K562 (cell line): ENCODE measurements around the gene DPM1. TPM values are rescaled to one million over a fixed set of nuclear protein-coding genes. Genes with fewer than 3 reads are reported as not detected.

Experiments used
- ATAC-seq: fragments of 200-7000 bp; cut with Tn5 transposase; 3 replicates; pipeline ENCODE4 v1.9.1; 2020; ENCODE audit warnings: moderate library complexity
- BruUV-seq: library from RNA; stranded (reverse); fragments of 400-500 nt; replicated peaks from 2 replicates; lab custom pipeline; 2021; lab: Mats Ljungman, UMichigan
- CTCF ChIA-PET: fragments of 300-600 bp; formaldehyde crosslinking; extraction: SDS; loops from one replicate; lab custom pipeline; 2021; ENCODE audit warnings: low intra/inter-chr PET ratio; lab: Yijun Ruan, JAX
- POLR2A ChIA-PET: fragments of 300-600, 350-650 bp; sonication (Branson Sonifier 250); formaldehyde crosslinking; extraction: SDS; loops from one replicate; lab custom pipeline; 2021; ENCODE audit warnings: antibody characterized with exemption, inconsistent platforms; lab: Yijun Ruan, JAX
- DNase-seq, 4 experiments: peaks; one replicate each; pipeline versions ENCODE4 v3.0.0 to v3.0.0-alpha.2; 2011 to 2018; ENCODE audit warnings: low spot score in 3 of 4, mixed read lengths in 3 of 4; ENCODE audit errors: extremely low read depth in 1 of 4
- FAIRE-seq: peaks from 2 replicates; lab custom pipeline; 2011; peaks lifted over from hg19 to GRCh38; lab: Jason Lieb, UNC
- H2AFZ ChIP-seq: 2 replicates; pipeline ENCODE4 v1.6.0; 2011; ENCODE audit warnings: low read depth, low read length, control low read depth, inconsistent platforms
- H3K27ac ChIP-seq: fragments of 200-600 bp; 3 replicates; pipeline ENCODE4 v1.8.0; 2011; ENCODE audit warnings: low read depth, mild to moderate bottlenecking, control low read depth, inconsistent platforms, low read length, moderate library complexity, mixed read lengths; ENCODE audit errors: extremely low read depth
- H3K27me3 ChIP-seq, 2 experiments: fragments of 300-600 bp in 1 of 2; 2 replicates in 1 of 2; 3 replicates in 1 of 2; pipeline versions ENCODE4 v1.6.0 to v1.8.0; 2011; ENCODE audit warnings: inconsistent platforms in 2 of 2, low read length in 2 of 2, mild to moderate bottlenecking in 1 of 2, mixed read lengths in 1 of 2, moderate library complexity in 1 of 2; ENCODE audit not compliant: control insufficient read depth in 2 of 2, insufficient read depth in 2 of 2
- H3K36me3 ChIP-seq: fragments of 300-600 bp; 3 replicates; pipeline ENCODE4 v1.8.0; 2011; ENCODE audit warnings: mild to moderate bottlenecking, low read length, inconsistent platforms; ENCODE audit not compliant: control insufficient read depth, insufficient read depth
- H3K4me1 ChIP-seq, 2 experiments: fragments of 200-600 bp in 1 of 2; replicated peaks in 1 of 2; 2 replicates in 1 of 2; 3 replicates in 1 of 2; pipeline versions ENCODE4 v1.5.1 to v1.8.0; 2011; ENCODE audit warnings: inconsistent platforms in 2 of 2, low read length in 2 of 2, mild to moderate bottlenecking in 1 of 2, mixed read lengths in 1 of 2, moderate library complexity in 1 of 2; ENCODE audit not compliant: control insufficient read depth in 2 of 2, insufficient read depth in 2 of 2
- H3K4me2 ChIP-seq: 2 replicates; pipeline ENCODE4 v1.6.1; 2011; ENCODE audit warnings: low read length, control low read depth, inconsistent platforms, mixed read lengths; ENCODE audit not compliant: insufficient read depth
- H3K4me3 ChIP-seq: fragments of 200-600 bp; sonication (generic), shearing (Covaris generic); 2 replicates; pipeline ENCODE4 v1.5.1; 2016; ENCODE audit warnings: control low read depth, inconsistent platforms
- H3K79me2 ChIP-seq: fragments of 200-600 bp; 3 replicates; pipeline ENCODE4 v1.8.0; 2011; ENCODE audit warnings: low read length, inconsistent platforms; ENCODE audit not compliant: control insufficient read depth, insufficient read depth
- H3K9ac ChIP-seq, 2 experiments: 2 replicates each; pipeline versions ENCODE4 v1.6.0 to v1.6.1; 2011; ENCODE audit warnings: low read depth in 2 of 2, low read length in 2 of 2, control low read depth in 1 of 2, inconsistent platforms in 1 of 2, mild to moderate bottlenecking in 1 of 2, mixed read lengths in 1 of 2; ENCODE audit not compliant: insufficient read depth in 1 of 2
- H3K9me1 ChIP-seq: one replicate; pipeline ENCODE4 v1.6.0; 2011; ENCODE audit warnings: inconsistent platforms, mild to moderate bottlenecking, low read length, moderate library complexity; ENCODE audit not compliant: control insufficient read depth, insufficient read depth
- H3K9me3 ChIP-seq: replicated peaks from 2 replicates; pipeline ENCODE4 v1.5.1; 2011; ENCODE audit warnings: low read depth, low read length, inconsistent platforms; ENCODE audit not compliant: control insufficient read depth, insufficient read depth
- H4K20me1 ChIP-seq: replicated peaks from 2 replicates; pipeline ENCODE4 v1.6.1; 2011; ENCODE audit warnings: low read length, inconsistent platforms, mixed read lengths; ENCODE audit not compliant: control insufficient read depth, insufficient read depth
- BCLAF1 ChIP-seq, 2 experiments: fragments of 450-650 bp in 1 of 2; IDR thresholded peaks; 2 replicates each; pipeline ENCODE4 v1.6.1; 2011 to 2017; ENCODE audit warnings: low read depth in 2 of 2, antibody characterized with exemption in 1 of 2, borderline replicate concordance in 1 of 2, low read length in 1 of 2, mild to moderate bottlenecking in 1 of 2, mixed read lengths in 1 of 2; ENCODE audit not compliant: control insufficient read depth in 1 of 2
- BRD4 ChIP-seq: fragments of 200-600 bp; sonication (generic); IDR thresholded peaks from 2 replicates; pipeline ENCODE4 v1.6.1; 2017; ENCODE audit warnings: inconsistent platforms
- DNMT1 ChIP-seq: fragments of 450-650 bp; IDR thresholded peaks from 2 replicates; pipeline ENCODE4 v1.6.1; 2016; ENCODE audit warnings: antibody characterized with exemption, mild to moderate bottlenecking
- HBP1 ChIP-seq: fragments of 450-650 bp; formaldehyde crosslinking; IDR thresholded peaks from 2 replicates; pipeline ENCODE4 v1.4.0; 2022; ENCODE audit warnings: missing genetic modification characterization
- HDGF ChIP-seq: fragments of 450-650 bp; IDR thresholded peaks from 2 replicates; pipeline ENCODE4 v1.6.1; 2016
- HNRNPK ChIP-seq: fragments of 200-400 bp; formaldehyde crosslinking; IDR thresholded peaks from one replicate; pipeline ENCODE4 v1.6.1; 2018; ENCODE audit warnings: mild to moderate bottlenecking, low read depth, low read length; ENCODE audit not compliant: poor library complexity, severe bottlenecking
- ILF3 ChIP-seq: fragments of 450-650 bp; IDR thresholded peaks from 2 replicates; pipeline ENCODE4 v1.6.1; 2018; ENCODE audit warnings: antibody characterized with exemption, mild to moderate bottlenecking, moderate library complexity, borderline replicate concordance
- MLX ChIP-seq, 2 experiments: fragments of 450-650 bp in 1 of 2; sonication (generic) in 1 of 2; formaldehyde crosslinking; conservative IDR thresholded peaks; 2 replicates each; pipeline versions ENCODE4 v1.4.0 to v1.8.1; 2020 to 2022; ENCODE audit warnings: mild to moderate bottlenecking in 1 of 2, missing genetic modification reagents in 1 of 2
- RBM14 ChIP-seq: fragments of 200-400 bp; formaldehyde crosslinking; IDR thresholded peaks from 2 replicates; pipeline ENCODE4 v1.6.1; 2018; ENCODE audit warnings: low read depth, mild to moderate bottlenecking, low read length, moderate library complexity, borderline replicate concordance; ENCODE audit not compliant: insufficient read depth
- SMC3 ChIP-seq: conservative IDR thresholded peaks from 2 replicates; pipeline ENCODE4 v1.6.1; 2011; ENCODE audit warnings: low read depth, low read length, improper control_type of control experiment; ENCODE audit not compliant: insufficient read depth
- ZNF24 ChIP-seq: fragments of 450-650 bp; IDR thresholded peaks from 2 replicates; pipeline ENCODE4 v1.6.1; 2016
- ZNF324 ChIP-seq: fragments of 250-450 bp; sonication (Bioruptor Pico); IDR thresholded peaks from 2 replicates; pipeline ENCODE4 v1.4.0; 2020; ENCODE audit warnings: mild to moderate bottlenecking
- ZNF79 ChIP-seq: fragments of 250-450 bp; sonication (Bioruptor Pico); IDR thresholded peaks from 2 replicates; pipeline ENCODE4 v1.4.0; 2020; ENCODE audit warnings: low read depth, mild to moderate bottlenecking, moderate library complexity
- WGBS: fragments of 100-300 bp; shearing (Covaris generic); methylation state at CpG from one replicate; pipeline ENCODE4 v1.1.6; 2016; ENCODE audit warnings: low coverage, mixed read lengths; ENCODE audit not compliant: insufficient coverage; ENCODE audit errors: missing lambda C conversion rate; 5-methylcytosine and 5-hydroxymethylcytosine counted together
- in situ Hi-C: fragments of 300-500 bp; cut with MboI; formaldehyde crosslinking; loops from 4 replicates; pipeline ENCODE4 v1.15.0; 2018; ENCODE audit warnings: inconsistent platforms, mixed read lengths
- intact Hi-C: fragments of 100-400 bp; cut with micrococcal nuclease; formaldehyde crosslinking; loops from 2 replicates; pipeline ENCODE4 v1.14.2; 2022
- polyA plus RNA-seq, 8 experiments: library from polyadenylated mRNA; depleted of rRNA in 4 of 8; stranded (reverse) in 5 of 8; unstranded in 3 of 8; fragments of >200 nt; fragmentation: Nextera tagmentation in 2 of 8; fragmentation: Illumina TruSeq in 1 of 8; extraction: Ambion mirVana in 2 of 8; extraction: Trizol in 1 of 8; gene quantifications; 2 replicates each; pipeline versions ENCODE4 v1.2.1 to v1.2.3, GENCODE V29; 2011 to 2014; ENCODE audit warnings: inconsistent platforms in 1 of 8, missing spikeins in 1 of 8
- total RNA-seq, 7 experiments: library from RNA; depleted of rRNA in 6 of 7; stranded (reverse); fragments of >200 nt in 6 of 7; fragmentation: Illumina TruSeq in 2 of 7; extraction: Trizol in 2 of 7; gene quantifications; 2 replicates each; pipeline versions ENCODE4 v1.2.1 to v1.2.3, GENCODE V29; 2011 to 2021; ENCODE audit warnings: low replicate concordance in 1 of 7

The DPM1 gene
- total and polyA plus RNA-seq, 9 of the 15 experiments (the other 6 are each of a cell fraction or from before 2014, with no cell fraction given): 75.2 to 190 (median 153) TPM

- TF ChIP-seq HNRNPK: no peak
- TF ChIP-seq ZNF324 (CRISPR knock-in tag): no peak
- no peak for TF ChIP-seq ILF3
- no peak for TF ChIP-seq BRD4
Measured at GRCh38 chr20:50891138-50891537, 67.2 kb downstream of the DPM1 start (continued).

- H3K27me3 ChIP-seq: no peaks in the 10 kb centered on the region
- no peak overlapping the region for H2AFZ ChIP-seq
- no peak for DNase-seq
- WGBS: 78% methylated on average over 3 of the region's 3 CpGs
- intact Hi-C loops: no loop called here
- in situ Hi-C loops: no loop called here
- no peaks in the 10 kb centered on the region for H3K9me3 ChIP-seq
- H3K4me1 ChIP-seq: peaks cover 0 to 4% of the 10 kb centered on the region in 2 experiments; a peak in 2 of 5 replicates
- H3K4me2 ChIP-seq: no peak overlapping the region
- BruUV-seq: no TSS peak
- no peak for FAIRE-seq
- no peak overlapping the region for H3K9ac ChIP-seq
- no peak overlapping the region for H3K27ac ChIP-seq
- H3K79me2 ChIP-seq: no peaks in the 10 kb centered on the region
- ChIA-PET POLR2A (interaction anchor here (0.7 to 1.0 kb wide), 2 partner anchors 13 to 31 kb away, joined by 3 read pairs; no protein-coding TSS in a partner anchor), CTCF (no interaction called here)
- peaks cover 43% of the 10 kb centered on the region for H3K36me3 ChIP-seq
- H3K9me1 ChIP-seq: no peaks in the 10 kb centered on the region
- ATAC-seq: no peak
- peaks cover 9% of the 10 kb centered on the region; the same call in 1 of the 2 replicates for H4K20me1 ChIP-seq
- no peak overlapping the region for H3K4me3 ChIP-seq
- TF ChIP-seq HBP1 (no peak), MLX (CRISPR knock-in tag; conservative IDR thresholded peaks at IDR 0.05) (no peak), HDGF (no peak), ZNF79 (CRISPR knock-in tag) (no peak), BCLAF1 (IDR thresholded peaks at IDR 0.05; ENCODE audit: borderline replicate concordance in 1 of 2, control insufficient read depth in 1 of 2, low read depth in 2 of 2, low read length in 1 of 2) (no peak), DNMT1 (no peak), ZNF24 (no peak), RBM14 (no peak), SMC3 (no peak)
Measured at GRCh38 chr20:50887576-50887975, 70.8 kb downstream of the DPM1 start.
